Kidney (tissue), 14 donors: ENCODE measurements around the gene SIAH3. TPM values are rescaled to one million over a fixed set of nuclear protein-coding genes. Genes with fewer than 3 reads are reported as not detected.

ENCODE experiments used
- DNase-seq, 5 donors: peaks; one replicate each; pipeline ENCODE4 v3.0.0-alpha.2; 2013 to 2020
- FAIRE-seq: peaks from 2 replicates; lab custom pipeline; 2012; peaks lifted over from hg19 to GRCh38; lab: Jason Lieb, UNC
- H3K27ac ChIP-seq, 2 donors: one replicate each; pipeline ENCODE4 v1.7.0; 2013; ENCODE audit warnings: low read depth in 2 of 2, low read length in 2 of 2, inconsistent platforms in 1 of 2
- H3K27me3 ChIP-seq: one replicate; pipeline ENCODE4 v1.7.1; 2013; ENCODE audit warnings: low read length, inconsistent platforms; ENCODE audit not compliant: control insufficient read depth, insufficient read depth
- H3K36me3 ChIP-seq, 3 donors: one replicate each; pipeline versions ENCODE4 v1.7.0 to v1.7.1; 2013; ENCODE audit warnings: low read length in 3 of 3, control low read depth in 1 of 3, inconsistent platforms in 1 of 3; ENCODE audit not compliant: insufficient read depth in 3 of 3, control insufficient read depth in 2 of 3
- H3K4me1 ChIP-seq, 3 donors: one replicate each; pipeline versions ENCODE4 v1.7.0 to v1.7.1; 2013; ENCODE audit warnings: low read length in 3 of 3, inconsistent platforms in 1 of 3, low read depth in 1 of 3; ENCODE audit not compliant: control insufficient read depth in 2 of 3, insufficient read depth in 2 of 3
- H3K4me3 ChIP-seq, 3 donors: one replicate each; pipeline versions ENCODE4 v1.7.0 to v1.8.1; 2013; ENCODE audit warnings: low read length in 3 of 3, control low read depth in 1 of 3, inconsistent platforms in 1 of 3
- H3K9ac ChIP-seq, 3 donors: one replicate each; pipeline versions ENCODE4 v1.7.0 to v1.7.1; 2013; ENCODE audit warnings: low read length in 3 of 3, control low read depth in 1 of 3, inconsistent platforms in 1 of 3
- H3K9me3 ChIP-seq, 3 donors: one replicate each; pipeline versions ENCODE4 v1.7.0 to v1.7.1; 2013; ENCODE audit warnings: low read length in 3 of 3, control low read depth in 1 of 3, inconsistent platforms in 1 of 3; ENCODE audit not compliant: control insufficient read depth in 2 of 3, insufficient read depth in 1 of 3
- CTCF ChIP-seq: IDR thresholded peaks from 3 replicates; pipeline ENCODE4 v1.5.1; 2012; ENCODE audit warnings: mild to moderate bottlenecking, moderate library complexity, borderline replicate concordance; ENCODE audit not compliant: insufficient read depth; ENCODE audit errors: extremely low read depth
- intact Hi-C: fragments of 100-400 bp; cut with DNase I; formaldehyde crosslinking; loops from one replicate; pipeline ENCODE4 v1.11.1; 2022
- polyA plus RNA-seq: library from polyadenylated mRNA; stranded (reverse); fragments of 350-450 nt; fragmentation: Illumina TruSeq; extraction: RNeasy Lipid Tissue Mini Kit (QIAGEN cat#74804); gene quantifications from one replicate; pipeline ENCODE4 v1.2.3, GENCODE V29; 2014; ENCODE audit warnings: low read depth, low replicate concordance; ENCODE audit not compliant: insufficient read depth
- total RNA-seq: library from RNA; stranded (reverse); fragmentation: NEBNext Ultra II Directional; extraction: Animal tissue kit (Norgen Biotek cat#: 25700); gene quantifications from one replicate; pipeline ENCODE4 v1.2.1, GENCODE V29; 2021
- donor health status: control.
- donor health status: control.
- donor health status: control.
- donor health status: control.
- donor health status: control.
- donor health status: DM: yes; HTN: yes; CAD: no.
- donor health status: Normal renal cell carcinoma (clear cell type).

The SIAH3 gene
- total and polyA plus RNA-seq, 2 donors from 2014 or later, result 0.03 to 0.41 TPM

GRCh38 chr13:45733361-45733760 is 118.2 kb downstream of the SIAH3 start:
- H3K9ac ChIP-seq, result no peak overlapping the region
- no peak for TF ChIP-seq CTCF
- no peaks in the 10 kb centered on the region for H3K4me1 ChIP-seq
- H3K36me3 ChIP-seq, result no peaks in the 10 kb centered on the region
- no peak for DNase-seq
- H3K27me3 ChIP-seq, result no peaks in the 10 kb centered on the region
- no peaks in the 10 kb centered on the region for H3K9me3 ChIP-seq
- H3K27ac ChIP-seq, result no peak overlapping the region
- intact Hi-C loops, result no loop called here
- no peak overlapping the region for H3K4me3 ChIP-seq
- no peak for FAIRE-seq

- intact Hi-C loops, result no loop called here
- Histone ChIP-seq H3K36me3 (no peaks in the 10 kb centered on the region), H3K9ac (no peak overlapping the region), H3K27ac (no peak overlapping the region), H3K27me3 (no peaks in the 10 kb centered on the region), H3K4me3 (no peak overlapping the region), H3K4me1 (no peaks in the 10 kb centered on the region), H3K9me3 (no peaks in the 10 kb centered on the region)
- DNase-seq (no peak), FAIRE-seq (no peak)
- TF ChIP-seq CTCF, result no peak
These were observed 118.6 kb downstream of the SIAH3 start for GRCh38 chr13:45732916-45733315.

GRCh38 chr13:45731455-45731854 is 120.1 kb downstream of the SIAH3 start:
- FAIRE-seq (no peak), DNase-seq (no peak)
- H3K4me1 ChIP-seq, result no peaks in the 10 kb centered on the region
- H3K36me3 ChIP-seq, result no peaks in the 10 kb centered on the region
- H3K27me3 ChIP-seq, result no peaks in the 10 kb centered on the region
- H3K4me3 ChIP-seq, result no peak overlapping the region
- intact Hi-C loops, result no loop called here
- no peak overlapping the region for H3K27ac ChIP-seq
- no peak overlapping the region for H3K9ac ChIP-seq
- no peaks in the 10 kb centered on the region for H3K9me3 ChIP-seq
- no peak for TF ChIP-seq CTCF

- Histone ChIP-seq H3K36me3 (no peaks in the 10 kb centered on the region), H3K27me3 (no peaks in the 10 kb centered on the region), H3K9me3 (no peaks in the 10 kb centered on the region), H3K9ac (no peak overlapping the region), H3K4me3 (no peak overlapping the region), H3K4me1 (no peaks in the 10 kb centered on the region), H3K27ac (no peak overlapping the region)
- FAIRE-seq (no peak), DNase-seq (peak in 1 of 5 donors; percentile 32)
- intact Hi-C loops, result no loop called here
- no peak for TF ChIP-seq CTCF
These were observed 122.8 kb downstream of the SIAH3 start for GRCh38 chr13:45728759-45729158.
